Sigmoid colon (tissue), 7 donors: ENCODE measurements around the gene ORC4. TPM values are rescaled to one million over a fixed set of nuclear protein-coding genes. Genes with fewer than 3 reads are reported as not detected.

Source experiments
- DNase-seq: peaks from one replicate; pipeline ENCODE4 v3.0.0-alpha.2; 2019
- H3K27ac ChIP-seq, 4 donors: fragments of 200-600 bp; sonication (generic); one replicate each; pipeline ENCODE4 v1.5.1; 2016 to 2019; ENCODE audit warnings: mild to moderate bottlenecking in 1 of 4
- H3K27me3 ChIP-seq, 3 donors: fragments of 200-600 bp; sonication (generic); one replicate each; pipeline ENCODE4 v1.5.1; 2019; ENCODE audit warnings: mild to moderate bottlenecking in 1 of 3
- H3K36me3 ChIP-seq, 4 donors: fragments of 200-600 bp; sonication (generic); one replicate each; pipeline ENCODE4 v1.5.1; 2016 to 2019
- H3K4me1 ChIP-seq, 4 donors: fragments of 200-600 bp; sonication (generic); one replicate each; pipeline ENCODE4 v1.5.1; 2017 to 2019
- H3K4me3 ChIP-seq, 4 donors: fragments of 200-600 bp; sonication (generic); one replicate each; pipeline ENCODE4 v1.5.1; 2017 to 2019; ENCODE audit warnings: mild to moderate bottlenecking in 2 of 4, moderate library complexity in 1 of 4
- H3K9me3 ChIP-seq, 4 donors: fragments of 200-600 bp in 3 of 4; sonication (generic) in 3 of 4; one replicate each; pipeline versions ENCODE4 v1.5.1 to v1.6.1; 2013 to 2019
- CTCF ChIP-seq, 4 experiments: fragments of 450-650 bp in 3 of 4; fragments of 200-600 bp in 1 of 4; IDR thresholded peaks; one replicate each; pipeline ENCODE4 v1.5.1; 2016 to 2019; ENCODE audit warnings: antibody characterized with exemption in 4 of 4, mild to moderate bottlenecking in 3 of 4, moderate library complexity in 2 of 4
- EP300 ChIP-seq, 4 donors: sonication (generic); formaldehyde crosslinking; IDR thresholded peaks; one replicate each; pipeline ENCODE4 v1.6.1; 2017; ENCODE audit warnings: antibody characterized with exemption in 4 of 4
- POLR2A ChIP-seq, 2 donors: fragments of 450-650 bp; IDR thresholded peaks; one replicate each; pipeline ENCODE4 v1.6.1; 2016; ENCODE audit warnings: antibody characterized with exemption in 2 of 2, mild to moderate bottlenecking in 2 of 2, moderate library complexity in 2 of 2
- POLR2AphosphoS5 ChIP-seq, 4 donors: sonication (generic); formaldehyde crosslinking; IDR thresholded peaks; one replicate each; pipeline ENCODE4 v1.6.1; 2017; ENCODE audit warnings: antibody characterized with exemption in 4 of 4
- WGBS, 2 donors: extraction: QIAGEN DNeasy Blood & Tissue Kit; methylation state at CpG; one replicate each; pipeline ENCODE4 v1.1.7; 2013; 5-methylcytosine and 5-hydroxymethylcytosine counted together
- intact Hi-C: fragments of 100-400 bp; cut with DNase I; formaldehyde crosslinking; loops from one replicate; pipeline ENCODE4 v1.15.1; 2023
- polyA plus RNA-seq, 3 donors: library from polyadenylated mRNA; stranded (reverse); fragments of 200-250 nt; gene quantifications; one replicate each; pipeline ENCODE4 v1.2.3, GENCODE V29; 2013
- total RNA-seq, 4 donors: library from RNA; depleted of rRNA; stranded (reverse); fragments of >200 nt; gene quantifications; one replicate each; pipeline ENCODE4 v1.1.0, GENCODE V29; 2016
- donor health status: healthy with polysubstance abuse.
- donor health status: Bipolar disorder and iron deficiency.
- donor health status: healthy.

The ORC4 gene
- total and polyA plus RNA-seq, 7 donors, result 14.4 to 89.5 (median 61.8) TPM

- Histone ChIP-seq H3K36me3 (peaks cover 0 to 5% (median 0%) of the 10 kb centered on the region in 4 donors), H3K27ac (peak overlapping the region; percentile 33 to 72 (median 51)), H3K9me3 (no peaks in the 10 kb centered on the region), H3K4me3 (peak overlapping the region in 1 of 4 donors; percentile 14), H3K4me1 (peaks cover 0 to 89% (median 45%) of the 10 kb centered on the region in 4 donors), H3K27me3 (no peaks in the 10 kb centered on the region)
- TF ChIP-seq POLR2A (IDR thresholded peaks at IDR 0.05), result no peak
- no peak for TF ChIP-seq EP300 (IDR thresholded peaks at IDR 0.05)
- TF ChIP-seq POLR2AphosphoS5 (IDR thresholded peaks at IDR 0.05), result peak in 2 of 4 donors; percentile 12 to 17
- WGBS, 2 donors, result 82 to 89% methylated on average over 1 of the region's 1 CpG
- no peak for DNase-seq
- intact Hi-C loops, result loop anchor here (10.0 kb wide), 1 partner anchor 616 kb away; the partner anchor contains the start of gene EPC2
These were observed 8.2 kb upstream of the ORC4 start for GRCh38 chr2:148028781-148029180.

- no peak overlapping the region for H3K4me3 ChIP-seq
- intact Hi-C loops, result loop anchor here (10.0 kb wide), 1 partner anchor 617 kb away; the partner anchor contains the start of gene EPC2
- no peaks in the 10 kb centered on the region for H3K9me3 ChIP-seq
- 82 to 88% methylated on average over 1 of the region's 1 CpG for WGBS, 2 donors
- no peak for DNase-seq
- peak overlapping the region in 2 of 4 donors; percentile 62 to 72 for H3K27ac ChIP-seq
- H3K36me3 ChIP-seq, result peaks cover 0 to 5% (median 0%) of the 10 kb centered on the region in 4 donors
- H3K27me3 ChIP-seq, result no peaks in the 10 kb centered on the region
- peaks cover 0 to 94% (median 53%) of the 10 kb centered on the region in 4 donors for H3K4me1 ChIP-seq
- TF ChIP-seq CTCF (IDR thresholded peaks at IDR 0.05), result no peak
- TF ChIP-seq EP300 (IDR thresholded peaks at IDR 0.05), result no peak
- TF ChIP-seq POLR2AphosphoS5 (IDR thresholded peaks at IDR 0.05), result no peak
- no peak for TF ChIP-seq POLR2A (IDR thresholded peaks at IDR 0.05)
These were observed 7.3 kb upstream of the ORC4 start for GRCh38 chr2:148027822-148028221.

- intact Hi-C loops, result loop anchor here (10.0 kb wide), 1 partner anchor 618 kb away; the partner anchor contains the start of gene EPC2
- WGBS, 2 donors, result 97 to 98% methylated on average over 2 of the region's 2 CpGs
- TF ChIP-seq POLR2AphosphoS5 (IDR thresholded peaks at IDR 0.05), result no peak
- TF ChIP-seq EP300 (IDR thresholded peaks at IDR 0.05), result no peak
- TF ChIP-seq CTCF (IDR thresholded peaks at IDR 0.05), result no peak
- TF ChIP-seq POLR2A (IDR thresholded peaks at IDR 0.05), result no peak
These were observed 6.0 kb upstream of the ORC4 start for GRCh38 chr2:148026573-148026972.

GRCh38 chr2:148023861-148024260, 3.3 kb upstream of the ORC4 start:
- TF ChIP-seq POLR2A (IDR thresholded peaks at IDR 0.05) (no peak), CTCF (IDR thresholded peaks at IDR 0.05) (no peak), EP300 (IDR thresholded peaks at IDR 0.05) (no peak), POLR2AphosphoS5 (IDR thresholded peaks at IDR 0.05) (no peak)
- no peaks in the 10 kb centered on the region for H3K9me3 ChIP-seq
- DNase-seq, result no peak
- no peak overlapping the region for H3K4me3 ChIP-seq
- H3K4me1 ChIP-seq, result peaks cover 0 to 73% (median 53%) of the 10 kb centered on the region in 4 donors
- H3K27me3 ChIP-seq, result no peaks in the 10 kb centered on the region
- intact Hi-C loops, result loop anchor here (10.0 kb wide), 1 partner anchor 621 kb away; the partner anchor contains the start of gene EPC2
- H3K27ac ChIP-seq, result peak overlapping the region in 2 of 4 donors; percentile 98
- H3K36me3 ChIP-seq, result peaks cover 0 to 5% (median 0%) of the 10 kb centered on the region in 4 donors

More at GRCh38 chr2:148026573-148026972, 6.0 kb upstream of the ORC4 start:
- no peak for DNase-seq
- no peaks in the 10 kb centered on the region for H3K27me3 ChIP-seq
- no peaks in the 10 kb centered on the region for H3K9me3 ChIP-seq
- H3K36me3 ChIP-seq, result peaks cover 0 to 5% (median 0%) of the 10 kb centered on the region in 4 donors
- peaks cover 0 to 90% (median 55%) of the 10 kb centered on the region in 4 donors for H3K4me1 ChIP-seq
- no peak overlapping the region for H3K4me3 ChIP-seq
- peak overlapping the region in 1 of 4 donors; percentile 72 for H3K27ac ChIP-seq

GRCh38 chr2:148022882-148023281, 2.3 kb upstream of the ORC4 start:
- Histone ChIP-seq H3K27me3 (no peaks in the 10 kb centered on the region), H3K4me1 (peaks cover 0 to 73% (median 50%) of the 10 kb centered on the region in 4 donors), H3K9me3 (no peaks in the 10 kb centered on the region), H3K4me3 (peak overlapping the region; percentile 84 to 88 (median 86)), H3K27ac (peak overlapping the region in 3 of 4 donors; percentile 97 to 98 (median 98)), H3K36me3 (peaks cover 0 to 5% (median 0%) of the 10 kb centered on the region in 4 donors)
- TF ChIP-seq POLR2A (IDR thresholded peaks at IDR 0.05) (no peak), POLR2AphosphoS5 (IDR thresholded peaks at IDR 0.05) (no peak), EP300 (IDR thresholded peaks at IDR 0.05) (no peak), CTCF (IDR thresholded peaks at IDR 0.05) (no peak)
- WGBS, 2 donors, result 78 to 95% methylated on average over 2 of the region's 2 CpGs
- no peak for DNase-seq
- intact Hi-C loops, result loop anchor here (10.0 kb wide), 1 partner anchor 622 kb away; the partner anchor contains the start of gene EPC2
